K562 (cell line): Measurements from ENCODE around the gene YOD1. TPM values are rescaled to one million over a fixed set of nuclear protein-coding genes. Genes with fewer than 3 reads are reported as not detected.

Experiments used
- ADNP ChIP-seq: fragments of 200-800 bp; sonication (Bioruptor generic); IDR thresholded peaks from 2 replicates; pipeline ENCODE4 v1.6.1; 2016; ENCODE audit warnings: missing genetic modification characterization, missing compliant biosample characterization
- ARID3B ChIP-seq: fragments of 250-450 bp; sonication (Bioruptor Pico); IDR thresholded peaks from 2 replicates; pipeline ENCODE4 v1.4.0; 2020; ENCODE audit warnings: borderline replicate concordance
- CBX3 ChIP-seq, 2 experiments: IDR thresholded peaks; 1 replicate in 1 of 2; 2 replicates in 1 of 2; pipeline ENCODE4 v1.6.1; 2012; ENCODE audit warnings: inconsistent platforms in 2 of 2, low read length in 2 of 2, borderline replicate concordance in 1 of 2, control low read depth in 1 of 2
- CREB5 ChIP-seq: fragments of 250-450 bp; sonication (Bioruptor Pico); IDR thresholded peaks from 2 replicates; pipeline ENCODE4 v1.5.0; 2020; ENCODE audit warnings: mild to moderate bottlenecking
- E2F3 ChIP-seq: fragments of 250-450 bp; sonication (Bioruptor Pico); IDR thresholded peaks from 2 replicates; pipeline ENCODE4 v1.4.0; 2020; ENCODE audit warnings: mild to moderate bottlenecking
- ESRRA ChIP-seq: fragments of 450-650 bp; IDR thresholded peaks from 2 replicates; pipeline ENCODE4 v1.6.1; 2014; ENCODE audit warnings: low read depth, mild to moderate bottlenecking, moderate library complexity, borderline replicate concordance
- FOXK2 ChIP-seq, 2 experiments: fragments of 450-650 bp; IDR thresholded peaks in 1 of 2; conservative IDR thresholded peaks in 1 of 2; 2 replicates each; pipeline ENCODE4 v1.6.1; 2016; ENCODE audit warnings: low read depth in 2 of 2, mild to moderate bottlenecking in 1 of 2
- GABPB1 ChIP-seq: sonication (generic); formaldehyde crosslinking; IDR thresholded peaks from 2 replicates; pipeline ENCODE4 v1.8.0; 2022; ENCODE audit warnings: mild to moderate bottlenecking, missing genetic modification reagents
- HNRNPUL1 ChIP-seq: fragments of 200-400 bp; formaldehyde crosslinking; IDR thresholded peaks from 2 replicates; pipeline ENCODE4 v1.6.1; 2017; ENCODE audit warnings: low read length
- IRF1 ChIP-seq: sonication (generic); formaldehyde crosslinking; IDR thresholded peaks from 2 replicates; pipeline ENCODE4 v1.8.0; 2022; ENCODE audit warnings: missing genetic modification reagents, mild to moderate bottlenecking, borderline replicate concordance
- KDM2B ChIP-seq: fragments of 250-450 bp; sonication (Bioruptor Pico); IDR thresholded peaks from 2 replicates; pipeline ENCODE4 v1.8.0; 2021; ENCODE audit warnings: mild to moderate bottlenecking, moderate library complexity
- MAX ChIP-seq: sonication (generic); formaldehyde crosslinking; IDR thresholded peaks from 2 replicates; pipeline ENCODE4 v1.9.0; 2022; ENCODE audit warnings: mild to moderate bottlenecking, missing genetic modification reagents
- MCM2 ChIP-seq: fragments of 450-650 bp; IDR thresholded peaks from 2 replicates; pipeline ENCODE4 v1.6.1; 2017; ENCODE audit warnings: low read depth, mild to moderate bottlenecking
- MTA1 ChIP-seq: fragments of 450-650 bp; IDR thresholded peaks from 2 replicates; pipeline ENCODE4 v1.6.1; 2017; ENCODE audit warnings: borderline replicate concordance
- MTA3 ChIP-seq: fragments of 450-650 bp; formaldehyde crosslinking; IDR thresholded peaks from 2 replicates; pipeline ENCODE4 v1.6.1; 2017; ENCODE audit warnings: mild to moderate bottlenecking, borderline replicate concordance
- PCBP1 ChIP-seq: fragments of 200-400 bp; formaldehyde crosslinking; IDR thresholded peaks from 2 replicates; pipeline ENCODE4 v1.6.1; 2018; ENCODE audit warnings: mild to moderate bottlenecking, low read depth, low read length; ENCODE audit not compliant: poor library complexity, severe bottlenecking
- PTRF ChIP-seq: fragments of 450-650 bp; IDR thresholded peaks from 2 replicates; pipeline ENCODE4 v1.6.1; 2016; ENCODE audit warnings: mild to moderate bottlenecking, missing genetic modification characterization, missing compliant biosample characterization
- SRSF7 ChIP-seq: fragments of 200-400 bp; formaldehyde crosslinking; optimal IDR thresholded peaks from 2 replicates; pipeline ENCODE3; 2017; ENCODE audit warnings: mild to moderate bottlenecking, low read depth, low read length
- TAF7 ChIP-seq: fragments of 450-650 bp; IDR thresholded peaks from 2 replicates; pipeline ENCODE4 v1.6.1; 2016; ENCODE audit warnings: missing genetic modification characterization, missing compliant biosample characterization
- USF2 ChIP-seq: sonication (generic); formaldehyde crosslinking; IDR thresholded peaks from 2 replicates; pipeline ENCODE4 v1.5.0; 2020; ENCODE audit warnings: missing genetic modification reagents
- XRCC4 ChIP-seq: IDR thresholded peaks from one replicate; pipeline ENCODE4 v1.6.1; 2011; ENCODE audit not compliant: insufficient read depth, insufficient read length; ENCODE audit errors: extremely low read depth
- ZEB2 ChIP-seq: fragments of 450-650 bp; IDR thresholded peaks from 2 replicates; pipeline ENCODE4 v1.6.1; 2016
- ZNF707 ChIP-seq: fragments of 250-450 bp; sonication (Bioruptor Pico); conservative IDR thresholded peaks from 2 replicates; pipeline ENCODE4 v1.8.0; 2022; ENCODE audit warnings: inconsistent platforms, mild to moderate bottlenecking, moderate library complexity
- ZNF778 ChIP-seq: fragments of 450-650 bp; formaldehyde crosslinking; IDR thresholded peaks from 2 replicates; pipeline ENCODE4 v1.4.0; 2020; ENCODE audit warnings: mild to moderate bottlenecking, moderate library complexity
- polyA plus RNA-seq, 8 experiments: library from polyadenylated mRNA; depleted of rRNA in 4 of 8; stranded (reverse) in 5 of 8; unstranded in 3 of 8; fragments of >200 nt; fragmentation: Nextera tagmentation in 2 of 8; fragmentation: Illumina TruSeq in 1 of 8; extraction: Ambion mirVana in 2 of 8; extraction: Trizol in 1 of 8; gene quantifications; 2 replicates each; pipeline versions ENCODE4 v1.2.1 to v1.2.3, GENCODE V29; 2011 to 2014; ENCODE audit warnings: inconsistent platforms in 1 of 8, missing spikeins in 1 of 8
- total RNA-seq, 7 experiments: library from RNA; depleted of rRNA in 6 of 7; stranded (reverse); fragments of >200 nt in 6 of 7; fragmentation: Illumina TruSeq in 2 of 7; extraction: Trizol in 2 of 7; gene quantifications; 2 replicates each; pipeline versions ENCODE4 v1.2.1 to v1.2.3, GENCODE V29; 2011 to 2021; ENCODE audit warnings: low replicate concordance in 1 of 7

The YOD1 gene
- total and polyA plus RNA-seq, 9 of the 15 experiments (the other 6 are each of a cell fraction or from before 2014, with no cell fraction given): 18.2 to 78.1 (median 46.9) TPM

GRCh38 chr1:207024202-207025145 is 26.5 kb downstream of the YOD1 start (continued):
- no peak for TF ChIP-seq ZNF778 (CRISPR knock-in tag)
- peak; percentile 98 for TF ChIP-seq KDM2B (CRISPR knock-in tag)
- TF ChIP-seq MCM2: no peak
- TF ChIP-seq ADNP (tag): peak; percentile 90
- TF ChIP-seq SRSF7: no peak
- TF ChIP-seq CBX3 (IDR thresholded peaks at IDR 0.05; ENCODE audit: borderline replicate concordance in 1 of 2, low read length in 2 of 2): peak in 1 of 2 experiments; percentile 92; a peak in 2 of 3 replicates
- peak; percentile 75; the same call in 1 of the 2 replicates for TF ChIP-seq HNRNPUL1
- peak; percentile 97 for TF ChIP-seq ESRRA
- TF ChIP-seq ZEB2: peak; percentile 86
- TF ChIP-seq E2F3 (CRISPR knock-in tag): peak; percentile 96
- TF ChIP-seq TAF7 (tag): peak; percentile 87
- peak; percentile 85 for TF ChIP-seq ZNF707 (CRISPR knock-in tag)
- TF ChIP-seq PTRF (tag): peak; percentile 94
- peak; percentile 95 for TF ChIP-seq MTA3
- TF ChIP-seq MAX (CRISPR knock-in tag): peak; percentile 95
- no peak for TF ChIP-seq IRF1 (CRISPR knock-in tag)
- no peak for TF ChIP-seq XRCC4
- no peak for TF ChIP-seq USF2 (CRISPR knock-in tag)
- TF ChIP-seq GABPB1 (CRISPR knock-in tag): peak; percentile 52
- no peak for TF ChIP-seq PCBP1
- TF ChIP-seq FOXK2 (conservative IDR thresholded peaks at IDR 0.05 in 1 of 2, IDR thresholded peaks at IDR 0.05 in 1 of 2; ENCODE audit: low read depth in 2 of 2): peak; percentile 81 to 88
- TF ChIP-seq ARID3B (CRISPR knock-in tag): peak; percentile 97
- peak; percentile 94 for TF ChIP-seq CREB5 (CRISPR knock-in tag)
- peak; percentile 96 for TF ChIP-seq MTA1
